Adipose tissue (tissue), 3 donors: ENCODE measurements around the gene AXIN1. TPM values are rescaled to one million over a fixed set of nuclear protein-coding genes. Genes with fewer than 3 reads are reported as not detected.
"Not testable (repeated sequence)": the region's sequence is repeated elsewhere in the genome, so short reads cannot be mapped to it uniquely, and the experiment has no call there.

Experiments used
- H3K27ac ChIP-seq: one replicate; pipeline ENCODE4 v1.5.1; 2013; ENCODE audit warnings: low read depth, low read length
- WGBS, 3 donors: extraction: QIAGEN DNeasy Blood & Tissue Kit; methylation state at CpG; one replicate each; pipeline ENCODE4 v1.1.7; 2013; 5-methylcytosine and 5-hydroxymethylcytosine counted together
- polyA plus RNA-seq, 3 donors: library from polyadenylated mRNA; stranded (reverse); fragments of 200-250 nt; gene quantifications; one replicate each; pipeline ENCODE4 v1.2.3, GENCODE V29; 2013
- donor health status: healthy with polysubstance abuse.
- donor health status: Bipolar disorder and iron deficiency.
- donor health status: healthy.

AXIN1 gene, protein sequence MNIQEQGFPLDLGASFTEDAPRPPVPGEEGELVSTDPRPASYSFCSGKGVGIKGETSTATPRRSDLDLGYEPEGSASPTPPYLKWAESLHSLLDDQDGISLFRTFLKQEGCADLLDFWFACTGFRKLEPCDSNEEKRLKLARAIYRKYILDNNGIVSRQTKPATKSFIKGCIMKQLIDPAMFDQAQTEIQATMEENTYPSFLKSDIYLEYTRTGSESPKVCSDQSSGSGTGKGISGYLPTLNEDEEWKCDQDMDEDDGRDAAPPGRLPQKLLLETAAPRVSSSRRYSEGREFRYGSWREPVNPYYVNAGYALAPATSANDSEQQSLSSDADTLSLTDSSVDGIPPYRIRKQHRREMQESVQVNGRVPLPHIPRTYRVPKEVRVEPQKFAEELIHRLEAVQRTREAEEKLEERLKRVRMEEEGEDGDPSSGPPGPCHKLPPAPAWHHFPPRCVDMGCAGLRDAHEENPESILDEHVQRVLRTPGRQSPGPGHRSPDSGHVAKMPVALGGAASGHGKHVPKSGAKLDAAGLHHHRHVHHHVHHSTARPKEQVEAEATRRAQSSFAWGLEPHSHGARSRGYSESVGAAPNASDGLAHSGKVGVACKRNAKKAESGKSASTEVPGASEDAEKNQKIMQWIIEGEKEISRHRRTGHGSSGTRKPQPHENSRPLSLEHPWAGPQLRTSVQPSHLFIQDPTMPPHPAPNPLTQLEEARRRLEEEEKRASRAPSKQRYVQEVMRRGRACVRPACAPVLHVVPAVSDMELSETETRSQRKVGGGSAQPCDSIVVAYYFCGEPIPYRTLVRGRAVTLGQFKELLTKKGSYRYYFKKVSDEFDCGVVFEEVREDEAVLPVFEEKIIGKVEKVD
- 10 to 100 TPM; 11.8 to 18.4 (median 15.8) TPM for polyA plus RNA-seq

DNA sequence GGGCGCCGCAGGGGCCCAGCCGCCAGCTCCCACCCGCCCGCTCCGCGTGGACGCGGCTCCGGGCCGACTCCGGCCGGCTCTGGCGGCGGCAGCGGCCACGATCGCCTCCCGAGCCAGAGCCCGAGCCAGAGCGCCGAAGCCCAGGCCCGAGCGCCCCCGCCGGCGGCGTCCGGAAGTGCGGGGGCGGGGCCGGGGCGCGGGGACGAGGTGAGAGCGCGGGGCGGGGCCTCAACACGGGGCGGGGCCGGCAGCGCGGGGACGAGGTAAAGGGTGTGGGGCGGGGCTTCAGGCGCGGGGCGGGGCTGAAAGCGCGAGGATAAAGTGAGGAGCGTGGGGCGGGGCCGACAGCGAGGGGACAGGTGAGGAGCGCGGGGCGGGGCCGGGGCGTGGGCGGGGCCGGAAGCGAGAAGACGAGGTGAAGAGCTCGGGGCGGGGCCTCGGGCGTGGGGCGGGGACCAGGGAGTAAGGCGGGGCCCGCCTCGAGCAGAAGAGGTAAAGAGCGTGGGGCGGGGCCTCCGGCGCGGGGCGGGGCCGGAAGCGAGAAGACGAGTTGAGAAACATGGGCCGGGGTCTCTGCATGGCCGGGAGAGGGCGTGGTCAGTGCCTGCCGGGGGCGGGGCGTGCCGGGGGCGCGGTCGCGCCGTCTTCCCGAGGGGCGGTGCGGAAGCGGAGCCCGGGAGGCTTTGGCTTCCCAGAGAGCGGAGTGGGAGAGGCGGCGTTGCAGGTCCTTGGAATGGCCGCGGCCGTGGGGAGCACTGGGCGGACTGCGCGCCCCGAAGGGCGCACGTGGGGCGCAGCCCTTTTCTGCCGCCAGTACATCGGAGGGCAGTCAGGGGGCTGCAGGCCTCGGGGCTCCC is at the start of gene AXIN1:
Gene AXIN1 (minus strand): TSS at position 177 of the 857 bp plus-strand sequence. CDS start 5,698 bp downstream, outside the sequence.
- no peak within 1 kb of the TSS for H3K27ac ChIP-seq
- WGBS, 3 donors: 1 to 3% (median 1%) methylated on average over 39 to 113 of the region's 113 CpGs

DNA sequence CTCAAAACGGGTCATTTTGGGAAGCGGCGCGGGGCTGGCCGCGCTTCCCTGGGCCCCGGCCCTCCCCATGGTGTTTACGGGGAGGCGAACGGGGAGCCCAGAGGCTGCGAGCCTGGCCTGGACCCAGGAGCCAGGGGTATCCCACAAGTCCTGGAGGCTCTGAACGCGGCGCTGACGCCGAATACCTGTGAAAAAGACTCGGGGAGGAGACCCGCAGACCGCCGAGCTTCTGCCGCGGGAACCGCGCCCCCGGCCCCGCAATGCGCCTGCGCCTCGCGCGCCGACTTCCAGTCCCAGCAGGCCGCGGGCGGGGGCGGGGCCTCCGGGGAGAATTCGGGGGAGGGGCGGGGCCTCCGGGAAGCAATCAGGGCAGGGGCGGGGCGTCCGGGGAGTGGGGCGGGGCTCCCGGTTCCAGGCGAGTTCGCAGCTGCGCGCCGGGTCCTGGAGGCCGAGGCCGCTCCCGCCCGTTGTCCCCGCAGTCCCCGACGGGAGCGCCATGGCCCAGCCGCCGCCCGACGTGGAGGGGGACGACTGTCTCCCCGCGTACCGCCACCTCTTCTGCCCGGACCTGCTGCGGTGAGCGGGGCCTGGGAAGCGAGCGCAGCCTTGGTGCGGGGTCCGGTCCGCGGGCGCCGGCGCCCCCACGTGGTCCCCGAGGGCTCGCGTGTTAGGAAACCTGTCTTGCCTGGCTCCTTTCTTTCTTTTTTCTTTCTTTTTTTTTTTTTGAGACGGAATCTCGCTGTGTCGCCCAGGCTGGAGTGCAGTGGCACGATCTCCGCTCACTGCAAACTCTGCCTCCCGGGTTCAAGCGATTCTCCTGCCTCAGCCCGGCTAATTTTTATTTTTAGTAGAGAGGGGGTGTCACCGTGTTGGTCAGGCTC is 49.2 kb upstream of the AXIN1 start, which contains the start of gene DECR2:
Gene DECR2 (plus strand): TSS at position 418 of the 881 bp plus-strand sequence. CDS start 79 bp downstream, at position 497.
- 0 to 1% (median 1%) methylated on average over 61 to 91 of the region's 91 CpGs for WGBS, 3 donors
- no peak within 1 kb of the TSS for H3K27ac ChIP-seq

DNA sequence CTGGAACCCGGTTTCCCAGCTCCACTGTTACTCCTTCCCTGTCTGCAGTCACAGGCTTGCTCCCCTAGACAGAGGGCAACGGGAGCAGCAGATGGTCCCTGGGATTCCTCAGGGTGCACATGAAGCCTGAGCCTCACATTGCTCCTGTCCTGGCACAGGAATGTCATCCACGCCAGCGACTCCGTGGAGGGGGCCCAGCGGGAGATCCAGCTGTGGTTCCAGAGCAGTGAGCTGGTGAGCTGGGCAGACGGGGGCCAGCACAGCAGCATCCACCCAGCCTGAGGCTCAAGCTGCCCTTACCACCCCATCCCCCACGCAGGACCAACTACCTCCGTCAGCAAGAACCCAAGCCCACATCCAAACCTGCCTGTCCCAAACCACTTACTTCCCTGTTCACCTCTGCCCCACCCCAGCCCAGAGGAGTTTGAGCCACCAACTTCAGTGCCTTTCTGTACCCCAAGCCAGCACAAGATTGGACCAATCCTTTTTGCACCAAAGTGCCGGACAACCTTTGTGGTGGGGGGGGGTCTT is 47.6 kb upstream of the AXIN1 start:
- WGBS, 3 donors: 64 to 80% (median 78%) methylated on average over 10 of the region's 10 CpGs
- H3K27ac ChIP-seq: no peak overlapping the region

DNA sequence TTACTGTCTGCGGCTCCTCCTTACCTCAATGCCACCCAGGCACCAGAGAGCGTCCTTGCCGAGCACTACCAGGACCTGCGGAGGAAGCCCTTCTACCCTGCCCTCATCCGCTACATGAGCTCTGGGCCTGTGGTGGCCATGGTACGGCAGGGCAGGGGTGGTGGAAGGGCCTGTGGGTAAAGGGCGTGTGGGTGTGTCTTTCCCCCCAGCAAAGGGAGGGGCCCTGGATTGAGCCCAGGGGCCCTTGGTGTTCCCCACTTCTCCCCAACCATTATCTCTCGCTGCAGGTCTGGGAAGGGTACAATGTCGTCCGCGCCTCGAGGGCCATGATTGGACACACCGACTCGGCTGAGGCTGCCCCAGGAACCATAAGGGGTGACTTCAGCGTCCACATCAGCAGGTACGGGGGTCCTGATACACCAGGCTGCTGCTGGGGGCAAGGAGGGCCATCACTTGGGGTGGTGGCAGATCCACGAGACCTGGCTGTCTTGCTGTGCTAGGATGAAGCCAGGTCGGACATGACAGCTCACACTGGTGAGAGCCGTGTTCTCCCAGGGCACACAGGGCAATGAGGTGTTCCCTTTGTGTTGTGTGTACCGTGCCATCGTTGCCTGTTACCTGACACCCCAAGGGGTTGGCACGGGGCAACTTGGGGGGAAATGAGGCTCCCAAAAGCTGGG is 47.0 kb upstream of the AXIN1 start:
- no peak overlapping the region for H3K27ac ChIP-seq

DNA sequence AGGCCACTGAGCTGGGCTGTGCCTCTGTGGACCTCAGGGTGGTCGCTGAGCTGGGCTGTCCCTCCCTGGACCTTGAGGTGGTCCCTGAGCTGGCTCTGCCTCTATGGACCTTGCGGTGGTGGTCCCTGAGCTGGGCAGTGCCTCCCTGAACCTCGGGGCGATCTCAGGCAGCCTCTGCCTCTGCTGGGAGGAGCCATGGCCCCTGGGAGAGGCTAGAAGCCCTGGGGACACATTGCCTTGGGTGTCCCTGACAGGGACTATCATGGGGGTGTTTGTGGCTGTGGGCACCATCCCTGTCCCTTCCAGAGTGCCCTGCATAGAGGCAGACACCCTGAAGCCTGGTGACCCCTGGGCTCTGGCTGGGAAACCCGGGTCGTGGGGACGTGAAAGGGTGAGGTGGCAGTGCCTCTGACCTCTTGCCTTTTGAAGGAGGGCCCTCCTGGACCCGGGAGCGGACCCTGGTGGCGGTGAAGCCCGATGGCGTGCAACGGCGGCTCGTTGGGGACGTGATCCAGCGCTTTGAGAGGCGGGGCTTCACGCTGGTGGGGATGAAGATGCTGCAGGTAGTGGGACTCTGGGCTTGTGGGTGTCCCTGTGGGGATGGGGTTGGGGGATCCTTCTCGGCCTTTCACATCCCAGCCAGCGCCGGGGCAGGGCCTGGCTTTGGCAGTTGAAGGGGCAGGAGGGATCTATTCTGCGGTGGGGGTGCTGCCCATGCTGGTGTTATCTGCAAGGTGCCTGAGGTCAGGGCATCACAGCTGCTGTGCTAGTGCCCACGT is 46.2 kb upstream of the AXIN1 start:
- 81 to 84% (median 83%) methylated on average over 24 of the region's 24 CpGs for WGBS, 3 donors
- no peak overlapping the region for H3K27ac ChIP-seq

More for the DNA sequence above, 47.0 kb upstream of the AXIN1 start:
- 82 to 84% (median 84%) methylated on average over 21 to 22 of the region's 22 CpGs for WGBS, 3 donors

DNA sequence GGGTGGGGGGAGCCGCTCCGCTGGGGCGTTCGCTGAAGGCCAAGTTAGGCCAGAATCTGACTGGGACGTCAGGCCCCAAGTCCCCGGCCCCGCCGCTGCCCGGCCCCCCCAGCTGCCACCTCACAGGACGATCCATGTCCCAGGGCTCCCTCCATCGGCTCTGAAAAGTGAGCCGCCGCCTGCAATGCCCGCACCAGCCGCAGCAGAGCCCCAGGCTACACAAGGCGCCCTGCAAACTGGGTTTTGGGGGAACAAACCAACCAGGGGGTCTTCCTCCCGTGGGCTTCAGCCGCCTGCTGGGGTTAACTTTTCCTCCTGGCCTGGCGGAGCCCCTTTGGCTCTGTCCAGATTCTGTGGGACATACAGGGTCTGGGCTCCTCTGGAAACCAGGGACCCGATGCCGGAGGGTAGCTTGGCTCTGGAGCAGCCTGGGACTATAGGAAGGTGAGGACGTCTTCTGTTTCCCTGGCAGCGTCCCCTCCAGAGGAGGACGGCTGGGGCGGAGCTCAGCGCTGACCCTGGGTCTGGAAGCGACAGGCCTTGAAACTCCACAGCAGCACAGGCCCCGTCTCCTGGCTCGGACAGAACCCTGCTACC is 45.3 kb upstream of the AXIN1 start:
- H3K27ac ChIP-seq: no peak overlapping the region
- WGBS, 3 donors: 15 to 35% (median 32%) methylated on average over 24 to 29 of the region's 29 CpGs

DNA sequence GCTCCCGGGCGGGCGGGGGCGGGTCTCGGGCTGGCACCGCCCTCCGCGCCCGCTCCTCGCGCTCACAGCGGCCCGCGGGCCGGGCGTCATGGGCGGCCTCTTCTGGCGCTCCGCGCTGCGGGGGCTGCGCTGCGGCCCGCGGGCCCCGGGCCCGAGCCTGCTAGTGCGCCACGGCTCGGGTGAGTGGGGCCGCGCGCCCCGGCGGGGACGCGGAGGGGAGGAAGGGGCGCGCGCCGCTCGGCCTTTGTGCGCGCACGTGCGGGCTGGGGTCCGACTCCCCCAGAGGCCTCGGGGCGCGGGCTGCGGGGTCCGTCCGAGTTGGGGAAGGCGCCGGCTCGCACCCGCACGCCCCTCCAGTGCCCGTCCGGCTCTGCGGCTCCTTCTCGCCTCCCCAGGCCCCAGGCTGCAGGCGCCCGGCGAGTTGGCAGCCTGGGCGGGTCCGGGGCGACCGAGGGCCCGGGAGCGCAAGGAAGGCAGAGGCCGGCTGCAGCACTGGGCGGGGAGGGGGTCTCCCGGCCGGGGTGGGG is 44.7 kb upstream of the AXIN1 start, which contains the start of gene NME4:
Gene NME4 (plus strand): TSS at position 65 of the 527 bp plus-strand sequence. CDS start 24 bp downstream, at position 89.
- WGBS, 3 donors: 0 to 1% (median 0%) methylated on average over 26 to 75 of the region's 75 CpGs

DNA sequence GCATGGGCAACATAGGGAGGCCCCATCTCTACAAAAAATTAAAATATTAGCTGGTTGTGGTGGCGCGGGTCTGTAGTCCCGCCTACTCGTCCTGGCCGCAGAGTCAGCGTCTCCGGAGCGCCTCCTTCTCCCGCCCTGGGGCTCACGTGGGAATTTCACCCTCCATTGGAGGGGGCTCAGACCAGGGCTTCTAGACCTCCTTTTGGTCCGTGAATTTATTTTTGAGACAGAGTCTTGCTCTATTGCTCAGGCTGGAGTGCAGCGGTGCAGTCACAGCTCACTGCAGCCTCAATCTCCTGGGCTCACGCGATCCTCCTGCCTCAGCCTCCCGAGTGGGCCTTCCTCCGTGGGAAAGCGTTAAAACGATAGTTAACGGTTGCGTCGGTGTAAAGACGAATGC is 44.1 kb upstream of the AXIN1 start:
- no peak overlapping the region for H3K27ac ChIP-seq
- WGBS, 3 donors: 1 to 21% (median 2%) methylated on average over 22 of the region's 22 CpGs

More for the DNA sequence above, 44.7 kb upstream of the AXIN1 start, which contains the start of gene NME4:
- H3K27ac ChIP-seq: no peak within 1 kb of the TSS

DNA sequence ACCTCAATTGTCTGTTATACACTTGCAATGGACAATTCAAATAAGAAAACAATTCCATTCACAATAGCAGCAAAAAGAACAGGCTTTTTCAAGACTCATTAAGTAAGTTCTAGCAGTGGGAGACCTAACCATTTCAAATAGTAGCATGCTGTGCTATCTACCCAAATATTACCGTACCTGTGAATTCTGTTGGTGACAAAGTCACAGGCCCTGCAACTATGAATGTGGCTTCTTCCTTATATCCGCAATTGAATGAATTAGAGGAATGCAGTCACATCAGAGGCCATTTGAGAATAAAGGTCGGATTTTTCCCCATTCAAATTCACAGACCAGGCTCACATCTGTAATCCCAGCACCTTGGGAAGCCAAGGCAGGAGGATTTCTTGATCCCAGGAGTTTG is 43.7 kb upstream of the AXIN1 start:
- no peak overlapping the region for H3K27ac ChIP-seq
- WGBS, 3 donors: 21 to 45% (median 31%) methylated on average over 3 of the region's 3 CpGs

DNA sequence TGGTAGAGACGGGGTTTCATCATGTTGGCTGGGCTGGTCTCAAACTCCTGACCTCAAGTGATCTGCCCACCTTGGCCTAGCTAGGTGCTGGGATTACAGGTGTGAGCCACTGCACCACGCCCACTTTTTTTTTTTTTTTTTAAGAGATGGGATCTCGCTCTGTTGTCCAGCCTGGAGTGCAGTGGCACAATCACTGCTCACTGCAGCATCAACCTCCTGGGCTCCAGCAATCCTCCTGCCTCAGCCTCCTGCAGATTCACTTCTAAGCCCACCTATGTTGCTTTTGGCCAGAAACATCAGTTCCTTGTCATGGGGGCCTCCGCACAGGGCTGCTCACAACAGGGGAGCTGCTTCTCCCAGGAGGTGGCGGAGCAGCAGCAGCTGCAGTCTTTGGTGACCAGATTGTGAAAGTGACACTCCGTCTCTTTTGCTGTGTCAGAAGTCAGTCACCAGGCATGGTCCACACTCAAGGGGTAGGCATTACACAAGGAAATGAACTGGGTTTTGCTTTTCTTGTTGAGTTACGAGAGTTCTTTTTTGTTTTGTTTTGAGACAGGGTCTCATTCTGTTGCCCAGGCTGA is 40.0 kb upstream of the AXIN1 start:
- WGBS, 3 donors: 74 to 84% (median 75%) methylated on average over 6 to 7 of the region's 7 CpGs
- H3K27ac ChIP-seq: no peak overlapping the region

DNA sequence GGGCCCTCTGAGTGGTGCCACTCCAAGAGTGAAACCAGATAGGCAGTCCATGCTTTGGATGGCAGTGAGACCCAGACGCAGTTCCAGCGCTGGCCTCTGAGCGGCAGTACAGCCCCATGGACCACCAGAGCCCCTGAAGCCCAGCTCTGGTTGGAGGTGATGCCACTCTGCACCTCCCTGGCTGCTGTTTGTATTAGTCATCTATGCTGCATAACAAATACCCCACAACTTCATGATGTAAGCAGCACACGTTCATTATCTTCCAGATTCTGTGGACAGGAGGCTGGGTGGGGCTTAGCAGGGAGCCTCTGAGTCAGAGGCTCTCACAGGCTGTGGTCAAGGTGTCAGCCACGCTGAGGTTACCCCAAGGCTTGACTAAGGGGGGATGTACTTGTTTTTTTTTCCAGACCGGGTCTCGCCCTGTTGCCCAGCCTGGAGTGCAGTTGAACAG is 39.4 kb upstream of the AXIN1 start:
- 67 to 77% (median 72%) methylated on average over 7 of the region's 7 CpGs for WGBS, 3 donors
- no peak overlapping the region for H3K27ac ChIP-seq

DNA sequence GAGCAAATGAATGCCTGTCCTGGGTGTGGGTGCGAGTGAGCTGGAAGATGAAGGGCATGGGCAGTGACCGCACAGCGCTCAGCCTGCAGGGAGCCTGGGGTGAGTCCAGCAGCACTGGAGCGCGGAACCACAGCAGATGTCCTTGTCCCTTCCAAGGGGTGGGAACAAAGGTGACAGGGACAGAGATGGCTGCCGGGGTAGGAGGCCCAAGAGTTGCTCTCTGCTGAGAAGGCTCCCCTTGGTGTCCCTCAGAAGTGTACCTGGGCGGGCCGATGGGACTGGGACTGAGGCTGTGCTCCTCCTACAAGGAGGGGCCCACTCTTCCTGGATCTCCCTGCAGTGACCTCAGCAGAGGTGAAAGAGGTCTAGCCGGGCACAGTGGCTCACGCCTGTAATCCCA is 36.8 kb upstream of the AXIN1 start:
- no peak overlapping the region for H3K27ac ChIP-seq

DNA sequence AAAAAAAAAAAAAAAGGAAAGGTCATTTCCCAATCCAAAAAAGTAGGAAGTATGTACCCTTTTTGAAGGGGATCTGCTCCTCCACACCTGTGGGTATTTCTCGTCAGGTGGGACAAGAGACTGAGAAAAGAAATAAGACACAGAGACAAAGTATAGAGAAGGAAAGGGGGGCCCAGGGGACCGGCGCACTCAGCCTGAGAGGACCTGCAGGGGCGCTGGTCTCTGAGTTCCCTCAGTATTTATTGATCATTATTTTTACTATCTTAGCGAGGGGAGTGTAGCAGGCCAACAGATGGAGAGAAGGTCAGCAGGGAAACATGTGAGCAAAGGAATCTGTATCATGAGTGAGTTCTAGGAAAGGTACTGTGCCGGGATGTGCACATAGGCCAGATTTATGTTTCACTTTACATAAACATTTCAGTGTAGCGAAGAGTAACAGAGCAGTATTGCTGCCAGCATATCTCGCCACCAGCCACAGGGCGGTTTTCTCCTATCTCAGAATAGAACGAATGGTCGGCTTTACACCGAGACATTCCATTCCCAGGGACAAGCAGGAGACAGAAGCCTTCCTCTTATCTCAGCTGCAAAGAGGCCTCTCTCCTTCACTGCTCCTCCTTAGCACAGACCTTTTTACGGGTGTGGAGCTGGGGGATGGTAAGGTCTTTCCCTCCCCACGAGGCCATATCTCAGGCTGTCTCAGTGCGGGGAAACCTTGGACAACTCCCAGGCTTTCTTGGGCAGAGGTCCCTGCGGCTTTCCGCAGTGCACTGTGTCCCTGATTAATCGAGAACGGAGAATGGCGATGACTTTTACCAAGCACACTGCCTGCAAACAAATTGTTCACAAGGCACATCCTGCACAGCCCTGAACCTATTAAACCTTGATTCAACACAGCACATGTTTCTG is 35.5 kb upstream of the AXIN1 start:
- H3K27ac ChIP-seq: not testable (repeated sequence)
- WGBS, 3 donors: 18 to 60% (median 51%) methylated on average over 20 of the region's 20 CpGs

More for the DNA sequence above, 36.8 kb upstream of the AXIN1 start:
- 78 to 92% (median 86%) methylated on average over 10 of the region's 10 CpGs for WGBS, 3 donors
